GM12892 (cell line): ENCODE data around the gene ANKH.

Source experiments
- POLR2A ChIP-seq: IDR thresholded peaks from 2 replicates; pipeline ENCODE4 v1.6.1; 2011; ENCODE audit warnings: low read depth, low read length, control low read depth
- POLR2AphosphoS5 ChIP-seq: IDR thresholded peaks from 2 replicates; pipeline ENCODE4 v1.6.1; 2011; ENCODE audit warnings: low read depth, low read length, control low read depth
- TAF1 ChIP-seq: IDR thresholded peaks from 2 replicates; pipeline ENCODE4 v1.6.1; 2011; ENCODE audit warnings: low read depth, mild to moderate bottlenecking, control low read depth, low read length, borderline replicate concordance

DNA sequence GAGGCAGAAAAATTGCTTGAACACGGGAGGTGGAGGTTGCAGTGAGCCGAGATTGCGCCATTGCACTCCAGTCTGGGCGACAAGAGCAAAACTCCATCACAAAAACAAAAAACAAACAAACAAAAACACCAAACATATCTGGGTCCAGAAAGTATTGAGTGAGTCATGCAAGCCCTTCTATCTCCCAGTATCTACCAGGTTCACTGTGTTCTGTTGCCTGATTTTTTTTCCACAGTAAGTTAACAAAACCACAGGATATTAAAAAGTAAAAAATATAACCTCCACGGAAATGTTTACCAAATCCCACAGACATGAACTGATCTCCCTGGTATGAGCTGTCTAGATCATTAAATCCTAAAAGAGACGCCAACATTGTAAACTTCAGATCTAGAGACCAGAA, 94.4 kb downstream of the ANKH start:
- TF ChIP-seq POLR2A, result no peak
- TF ChIP-seq TAF1, result no peak
- no peak for TF ChIP-seq POLR2AphosphoS5
